GM23338 (cell line): Measurements from ENCODE around the gene NSD1. TPM values are rescaled to one million over a fixed set of nuclear protein-coding genes. Genes with fewer than 3 reads are reported as not detected.

Experiments
- ATAC-seq: fragments of 200-7000 bp; cut with Tn5 transposase; 3 replicates; pipeline ENCODE4 v1.9.1; 2020
- DNase-seq: peaks from one replicate; pipeline ENCODE4 v3.0.0-alpha.2; 2015; ENCODE audit warnings: low spot score
- H2AFZ ChIP-seq: fragments of 200-600 bp; sonication (generic); 2 replicates; pipeline ENCODE4 v1.8.0; 2016; ENCODE audit warnings: antibody characterized with exemption, mild to moderate bottlenecking, moderate library complexity
- H3F3A ChIP-seq: fragments of 200-600 bp; sonication (generic); replicated peaks from 2 replicates; pipeline ENCODE4 v1.8.0; 2017; ENCODE audit warnings: antibody characterized with exemption, mixed run types, low read depth
- H3K27ac ChIP-seq: fragments of 200-600 bp; sonication (generic); 2 replicates; pipeline ENCODE4 v1.6.1; 2016; ENCODE audit warnings: low read depth
- H3K27me3 ChIP-seq: fragments of 200-600 bp; sonication (generic); 2 replicates; pipeline ENCODE4 v1.8.0; 2016; ENCODE audit warnings: mild to moderate bottlenecking, mixed run types, moderate library complexity; ENCODE audit not compliant: insufficient read depth
- H3K36me3 ChIP-seq: fragments of 200-600 bp; sonication (generic); 2 replicates; pipeline ENCODE4 v1.8.0; 2016; ENCODE audit warnings: mild to moderate bottlenecking; ENCODE audit not compliant: insufficient read depth
- H3K4me1 ChIP-seq: fragments of 200-600 bp; sonication (generic); 2 replicates; pipeline ENCODE4 v1.8.0; 2016; ENCODE audit warnings: mild to moderate bottlenecking, moderate library complexity; ENCODE audit not compliant: insufficient read depth
- H3K4me2 ChIP-seq: fragments of 200-600 bp; sonication (generic); 2 replicates; pipeline ENCODE4 v1.7.1; 2017; ENCODE audit warnings: mixed run types
- H3K4me3 ChIP-seq: fragments of 200-600 bp; sonication (generic); 2 replicates; pipeline ENCODE4 v1.6.1; 2016; ENCODE audit warnings: mixed run types
- H3K79me2 ChIP-seq: fragments of 200-600 bp; sonication (generic); replicated peaks from 2 replicates; pipeline ENCODE4 v1.8.0; 2017; ENCODE audit warnings: mild to moderate bottlenecking; ENCODE audit not compliant: insufficient read depth
- H3K9me2 ChIP-seq: fragments of 200-600 bp; sonication (generic); 2 replicates; pipeline ENCODE4 v1.8.0; 2017; ENCODE audit not compliant: insufficient read depth
- H4K20me1 ChIP-seq: fragments of 200-600 bp; sonication (generic); replicated peaks from 2 replicates; pipeline ENCODE4 v1.8.0; 2017; ENCODE audit warnings: mild to moderate bottlenecking; ENCODE audit not compliant: insufficient read depth
- H3K27ac Mint-ChIP-seq: 2 replicates; pipeline ENCODE4 v1.8.0; 2020; ENCODE audit warnings: inconsistent platforms, mild to moderate bottlenecking, moderate library complexity, mixed read lengths
- H3K27me3 Mint-ChIP-seq: 3 replicates; pipeline ENCODE4 v1.8.0; 2022; ENCODE audit warnings: low read depth, mild to moderate bottlenecking, moderate library complexity, mixed read lengths, inconsistent platforms; ENCODE audit not compliant: insufficient read depth, poor library complexity
- H3K36me3 Mint-ChIP-seq: 3 replicates; pipeline ENCODE4 v1.8.0; 2021; ENCODE audit warnings: low read depth, mild to moderate bottlenecking, inconsistent platforms, moderate library complexity, mixed read lengths
- H3K4me1 Mint-ChIP-seq: 3 replicates; pipeline ENCODE4 v1.8.0; 2020; ENCODE audit warnings: mild to moderate bottlenecking, inconsistent platforms, mixed read lengths
- H3K4me3 Mint-ChIP-seq: 3 replicates; pipeline ENCODE4 v1.8.0; 2021; ENCODE audit warnings: moderate library complexity, mild to moderate bottlenecking, inconsistent platforms, mixed read lengths
- H3K9me3 Mint-ChIP-seq: 3 replicates; pipeline ENCODE4 v1.8.0; 2020; ENCODE audit warnings: moderate library complexity, mild to moderate bottlenecking, inconsistent platforms, mixed read lengths
- CREB1 ChIP-seq: fragments of 250-450 bp; sonication (Bioruptor Pico); IDR thresholded peaks from 2 replicates; pipeline ENCODE4 v1.5.0; 2020; ENCODE audit warnings: low read depth, mild to moderate bottlenecking, moderate library complexity
- CTCF ChIP-seq, 2 experiments: fragments of 200-600 bp in 1 of 2; sonication (generic) in 1 of 2; conservative IDR thresholded peaks; 2 replicates each; pipeline versions ENCODE4 v1.5.1 to v1.6.1; 2016 to 2017; ENCODE audit warnings: antibody characterized with exemption in 2 of 2, low read depth in 2 of 2, mild to moderate bottlenecking in 2 of 2, moderate library complexity in 1 of 2
- ETS1 ChIP-seq: IDR thresholded peaks from 2 replicates; pipeline ENCODE4 v1.6.1; 2016; ENCODE audit warnings: antibody characterized with exemption
- EZH2 ChIP-seq: fragments of 200-600 bp; sonication (generic); IDR thresholded peaks from one replicate; pipeline ENCODE4 v1.8.0; 2017; ENCODE audit warnings: antibody characterized with exemption, mild to moderate bottlenecking, low read depth; ENCODE audit not compliant: unreplicated experiment
- EZH2phosphoT487 ChIP-seq: fragments of 200-600 bp; sonication (generic); IDR thresholded peaks from one replicate; pipeline ENCODE4 v1.8.1; 2018; ENCODE audit warnings: antibody characterized with exemption; ENCODE audit not compliant: unreplicated experiment
- JUNB ChIP-seq: IDR thresholded peaks from one replicate; pipeline ENCODE4 v1.6.1; 2016; ENCODE audit warnings: antibody characterized with exemption; ENCODE audit not compliant: unreplicated experiment
- NANOG ChIP-seq: IDR thresholded peaks from 2 replicates; pipeline ENCODE4 v1.6.1; 2016; ENCODE audit warnings: antibody characterized with exemption, borderline replicate concordance
- POLR2AphosphoS5 ChIP-seq: IDR thresholded peaks from 2 replicates; pipeline ENCODE4 v1.6.1; 2016; ENCODE audit warnings: antibody characterized with exemption, low read depth
- STAT1 ChIP-seq: IDR thresholded peaks from one replicate; pipeline ENCODE4 v1.6.1; 2016; ENCODE audit warnings: antibody characterized with exemption; ENCODE audit not compliant: unreplicated experiment
- ZNF114 ChIP-seq: fragments of 250-450 bp; sonication (Bioruptor Pico); IDR thresholded peaks from 2 replicates; pipeline ENCODE4 v1.5.0; 2020; ENCODE audit warnings: mild to moderate bottlenecking, moderate library complexity
- ZNF331 ChIP-seq: fragments of 250-450 bp; sonication (Bioruptor Pico); IDR thresholded peaks from 2 replicates; pipeline ENCODE4 v1.5.0; 2020; ENCODE audit warnings: low read depth, mild to moderate bottlenecking, moderate library complexity
- polyA plus RNA-seq: library from polyadenylated mRNA; unstranded; fragments of >200 nt; fragmentation: Nextera tagmentation; extraction: Ambion mirVana; gene quantifications from 2 replicates; pipeline ENCODE4 v1.2.1, GENCODE V29; 2016
- total RNA-seq: library from RNA; depleted of rRNA; stranded (reverse); fragments of >200 nt; shearing (Covaris generic); gene quantifications from 2 replicates; pipeline ENCODE4 v1.2.3, GENCODE V29; 2014
- TF ChIP-seq, protein P1 (sequence below): fragments of 250-450 bp; sonication (Bioruptor Pico); IDR thresholded peaks from 2 replicates; pipeline ENCODE4 v1.5.0; 2020; ENCODE audit warnings: mild to moderate bottlenecking, moderate library complexity
- TF ChIP-seq, protein P2 (sequence below): IDR thresholded peaks from one replicate; pipeline ENCODE4 v1.6.1; 2018; ENCODE audit warnings: antibody characterized with exemption; ENCODE audit not compliant: unreplicated experiment

Gene NSD1
- total and polyA plus RNA-seq, 2 experiments from 2014 or later, result 96.4 to 106 TPM

- Mint-ChIP-seq H3K27me3 (peaks cover 15% of the 10 kb centered on the region), H3K27ac (no peak overlapping the region), H3K4me1 (peaks cover 5% of the 10 kb centered on the region), H3K9me3 (no peaks in the 10 kb centered on the region; the same call in 1 of the 3 replicates), H3K36me3 (peaks cover 4% of the 10 kb centered on the region), H3K4me3 (no peak overlapping the region)
- Histone ChIP-seq H3K4me1 (peaks cover under 1% of the 10 kb centered on the region; the same call in 1 of the 2 replicates), H3K79me2 (no peaks in the 10 kb centered on the region), H3K4me3 (no peak overlapping the region), H3K27ac (no peak overlapping the region), H3K4me2 (no peak overlapping the region), H3F3A (peaks cover 4% of the 10 kb centered on the region; the same call in 1 of the 2 replicates), H3K27me3 (no peaks in the 10 kb centered on the region), H4K20me1 (no peaks in the 10 kb centered on the region), H3K36me3 (no peaks in the 10 kb centered on the region; the same call in 1 of the 2 replicates), H3K9me2 (no peaks in the 10 kb centered on the region), H2AFZ (no peak overlapping the region)
- DNase-seq (no peak), ATAC-seq (no peak)
- TF ChIP-seq ZNF114 (CRISPR knock-in tag), result no peak
- no peak for TF ChIP-seq NANOG
- TF ChIP-seq, protein P1, sequence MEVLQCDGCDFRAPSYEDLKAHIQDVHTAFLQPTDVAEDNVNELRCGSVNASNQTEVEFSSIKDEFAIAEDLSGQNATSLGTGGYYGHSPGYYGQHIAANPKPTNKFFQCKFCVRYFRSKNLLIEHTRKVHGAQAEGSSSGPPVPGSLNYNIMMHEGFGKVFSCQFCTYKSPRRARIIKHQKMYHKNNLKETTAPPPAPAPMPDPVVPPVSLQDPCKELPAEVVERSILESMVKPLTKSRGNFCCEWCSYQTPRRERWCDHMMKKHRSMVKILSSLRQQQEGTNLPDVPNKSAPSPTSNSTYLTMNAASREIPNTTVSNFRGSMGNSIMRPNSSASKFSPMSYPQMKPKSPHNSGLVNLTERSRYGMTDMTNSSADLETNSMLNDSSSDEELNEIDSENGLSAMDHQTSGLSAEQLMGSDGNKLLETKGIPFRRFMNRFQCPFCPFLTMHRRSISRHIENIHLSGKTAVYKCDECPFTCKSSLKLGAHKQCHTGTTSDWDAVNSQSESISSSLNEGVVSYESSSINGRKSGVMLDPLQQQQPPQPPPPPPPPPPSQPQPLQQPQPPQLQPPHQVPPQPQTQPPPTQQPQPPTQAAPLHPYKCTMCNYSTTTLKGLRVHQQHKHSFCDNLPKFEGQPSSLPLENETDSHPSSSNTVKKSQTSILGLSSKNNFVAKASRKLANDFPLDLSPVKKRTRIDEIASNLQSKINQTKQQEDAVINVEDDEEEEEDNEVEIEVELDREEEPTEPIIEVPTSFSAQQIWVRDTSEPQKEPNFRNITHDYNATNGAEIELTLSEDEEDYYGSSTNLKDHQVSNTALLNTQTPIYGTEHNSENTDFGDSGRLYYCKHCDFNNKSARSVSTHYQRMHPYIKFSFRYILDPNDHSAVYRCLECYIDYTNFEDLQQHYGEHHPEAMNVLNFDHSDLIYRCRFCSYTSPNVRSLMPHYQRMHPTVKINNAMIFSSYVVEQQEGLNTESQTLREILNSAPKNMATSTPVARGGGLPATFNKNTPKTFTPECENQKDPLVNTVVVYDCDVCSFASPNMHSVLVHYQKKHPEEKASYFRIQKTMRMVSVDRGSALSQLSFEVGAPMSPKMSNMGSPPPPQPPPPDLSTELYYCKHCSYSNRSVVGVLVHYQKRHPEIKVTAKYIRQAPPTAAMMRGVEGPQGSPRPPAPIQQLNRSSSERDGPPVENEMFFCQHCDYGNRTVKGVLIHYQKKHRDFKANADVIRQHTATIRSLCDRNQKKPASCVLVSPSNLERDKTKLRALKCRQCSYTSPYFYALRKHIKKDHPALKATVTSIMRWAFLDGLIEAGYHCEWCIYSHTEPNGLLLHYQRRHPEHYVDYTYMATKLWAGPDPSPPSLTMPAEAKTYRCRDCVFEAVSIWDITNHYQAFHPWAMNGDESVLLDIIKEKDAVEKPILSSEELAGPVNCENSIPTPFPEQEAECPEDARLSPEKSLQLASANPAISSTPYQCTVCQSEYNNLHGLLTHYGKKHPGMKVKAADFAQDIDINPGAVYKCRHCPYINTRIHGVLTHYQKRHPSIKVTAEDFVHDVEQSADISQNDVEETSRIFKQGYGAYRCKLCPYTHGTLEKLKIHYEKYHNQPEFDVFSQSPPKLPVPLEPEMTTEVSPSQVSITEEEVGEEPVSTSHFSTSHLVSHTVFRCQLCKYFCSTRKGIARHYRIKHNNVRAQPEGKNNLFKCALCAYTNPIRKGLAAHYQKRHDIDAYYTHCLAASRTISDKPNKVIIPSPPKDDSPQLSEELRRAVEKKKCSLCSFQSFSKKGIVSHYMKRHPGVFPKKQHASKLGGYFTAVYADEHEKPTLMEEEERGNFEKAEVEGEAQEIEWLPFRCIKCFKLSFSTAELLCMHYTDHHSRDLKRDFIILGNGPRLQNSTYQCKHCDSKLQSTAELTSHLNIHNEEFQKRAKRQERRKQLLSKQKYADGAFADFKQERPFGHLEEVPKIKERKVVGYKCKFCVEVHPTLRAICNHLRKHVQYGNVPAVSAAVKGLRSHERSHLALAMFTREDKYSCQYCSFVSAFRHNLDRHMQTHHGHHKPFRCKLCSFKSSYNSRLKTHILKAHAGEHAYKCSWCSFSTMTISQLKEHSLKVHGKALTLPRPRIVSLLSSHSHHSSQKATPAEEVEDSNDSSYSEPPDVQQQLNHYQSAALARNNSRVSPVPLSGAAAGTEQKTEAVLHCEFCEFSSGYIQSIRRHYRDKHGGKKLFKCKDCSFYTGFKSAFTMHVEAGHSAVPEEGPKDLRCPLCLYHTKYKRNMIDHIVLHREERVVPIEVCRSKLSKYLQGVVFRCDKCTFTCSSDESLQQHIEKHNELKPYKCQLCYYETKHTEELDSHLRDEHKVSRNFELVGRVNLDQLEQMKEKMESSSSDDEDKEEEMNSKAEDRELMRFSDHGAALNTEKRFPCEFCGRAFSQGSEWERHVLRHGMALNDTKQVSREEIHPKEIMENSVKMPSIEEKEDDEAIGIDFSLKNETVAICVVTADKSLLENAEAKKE (CRISPR knock-in tag), result no peak
- TF ChIP-seq CREB1, result no peak
- no peak for TF ChIP-seq CTCF (conservative IDR thresholded peaks at IDR 0.05; ENCODE audit: low read depth in 2 of 2)
- TF ChIP-seq ZNF331, result no peak
- TF ChIP-seq, protein P2, sequence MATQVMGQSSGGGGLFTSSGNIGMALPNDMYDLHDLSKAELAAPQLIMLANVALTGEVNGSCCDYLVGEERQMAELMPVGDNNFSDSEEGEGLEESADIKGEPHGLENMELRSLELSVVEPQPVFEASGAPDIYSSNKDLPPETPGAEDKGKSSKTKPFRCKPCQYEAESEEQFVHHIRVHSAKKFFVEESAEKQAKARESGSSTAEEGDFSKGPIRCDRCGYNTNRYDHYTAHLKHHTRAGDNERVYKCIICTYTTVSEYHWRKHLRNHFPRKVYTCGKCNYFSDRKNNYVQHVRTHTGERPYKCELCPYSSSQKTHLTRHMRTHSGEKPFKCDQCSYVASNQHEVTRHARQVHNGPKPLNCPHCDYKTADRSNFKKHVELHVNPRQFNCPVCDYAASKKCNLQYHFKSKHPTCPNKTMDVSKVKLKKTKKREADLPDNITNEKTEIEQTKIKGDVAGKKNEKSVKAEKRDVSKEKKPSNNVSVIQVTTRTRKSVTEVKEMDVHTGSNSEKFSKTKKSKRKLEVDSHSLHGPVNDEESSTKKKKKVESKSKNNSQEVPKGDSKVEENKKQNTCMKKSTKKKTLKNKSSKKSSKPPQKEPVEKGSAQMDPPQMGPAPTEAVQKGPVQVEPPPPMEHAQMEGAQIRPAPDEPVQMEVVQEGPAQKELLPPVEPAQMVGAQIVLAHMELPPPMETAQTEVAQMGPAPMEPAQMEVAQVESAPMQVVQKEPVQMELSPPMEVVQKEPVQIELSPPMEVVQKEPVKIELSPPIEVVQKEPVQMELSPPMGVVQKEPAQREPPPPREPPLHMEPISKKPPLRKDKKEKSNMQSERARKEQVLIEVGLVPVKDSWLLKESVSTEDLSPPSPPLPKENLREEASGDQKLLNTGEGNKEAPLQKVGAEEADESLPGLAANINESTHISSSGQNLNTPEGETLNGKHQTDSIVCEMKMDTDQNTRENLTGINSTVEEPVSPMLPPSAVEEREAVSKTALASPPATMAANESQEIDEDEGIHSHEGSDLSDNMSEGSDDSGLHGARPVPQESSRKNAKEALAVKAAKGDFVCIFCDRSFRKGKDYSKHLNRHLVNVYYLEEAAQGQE, result no peak
- no peak for TF ChIP-seq STAT1
- no peak for TF ChIP-seq ETS1
- no peak for TF ChIP-seq EZH2phosphoT487
- TF ChIP-seq EZH2, result no peak
- no peak for TF ChIP-seq POLR2AphosphoS5
- TF ChIP-seq JUNB, result no peak
These were observed 186.5 kb downstream of the NSD1 start for GRCh38 chr5:177319913-177320588.
